ENCODE data around the gene HBS1L.

Gene HBS1L

DNA sequence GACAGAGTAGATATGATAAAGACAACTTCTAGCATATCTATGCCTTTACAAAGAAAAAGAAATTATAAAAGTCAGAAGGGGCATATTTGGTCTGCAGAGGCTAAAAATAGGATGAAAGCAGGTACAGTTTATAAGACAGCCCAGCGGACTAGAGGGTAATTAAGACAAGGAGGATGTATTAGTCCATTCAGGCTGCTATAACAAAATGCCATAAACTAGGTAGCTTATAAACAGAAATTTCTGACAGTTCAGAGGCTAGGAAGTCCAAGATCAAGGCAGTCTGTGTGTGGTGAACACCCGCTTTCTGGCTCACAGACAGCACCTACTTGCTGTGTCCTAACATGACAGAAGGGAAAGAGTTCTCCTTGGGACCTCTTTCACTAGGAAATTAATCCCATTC, 5.7 kb downstream of the HBS1L start:
- TF ChIP-seq EZH2phosphoT487 (conservative IDR thresholded peaks at IDR 0.05; ENCODE audit: low read length): no peak
- TF ChIP-seq, protein P1, sequence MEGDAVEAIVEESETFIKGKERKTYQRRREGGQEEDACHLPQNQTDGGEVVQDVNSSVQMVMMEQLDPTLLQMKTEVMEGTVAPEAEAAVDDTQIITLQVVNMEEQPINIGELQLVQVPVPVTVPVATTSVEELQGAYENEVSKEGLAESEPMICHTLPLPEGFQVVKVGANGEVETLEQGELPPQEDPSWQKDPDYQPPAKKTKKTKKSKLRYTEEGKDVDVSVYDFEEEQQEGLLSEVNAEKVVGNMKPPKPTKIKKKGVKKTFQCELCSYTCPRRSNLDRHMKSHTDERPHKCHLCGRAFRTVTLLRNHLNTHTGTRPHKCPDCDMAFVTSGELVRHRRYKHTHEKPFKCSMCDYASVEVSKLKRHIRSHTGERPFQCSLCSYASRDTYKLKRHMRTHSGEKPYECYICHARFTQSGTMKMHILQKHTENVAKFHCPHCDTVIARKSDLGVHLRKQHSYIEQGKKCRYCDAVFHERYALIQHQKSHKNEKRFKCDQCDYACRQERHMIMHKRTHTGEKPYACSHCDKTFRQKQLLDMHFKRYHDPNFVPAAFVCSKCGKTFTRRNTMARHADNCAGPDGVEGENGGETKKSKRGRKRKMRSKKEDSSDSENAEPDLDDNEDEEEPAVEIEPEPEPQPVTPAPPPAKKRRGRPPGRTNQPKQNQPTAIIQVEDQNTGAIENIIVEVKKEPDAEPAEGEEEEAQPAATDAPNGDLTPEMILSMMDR (IDR thresholded peaks at IDR 0.05; ENCODE audit: insufficient read depth, low read length, poor library complexity, severe bottlenecking): no peak
- Histone ChIP-seq H3K4me3 (ENCODE audit: insufficient read depth, low read length, poor library complexity, severe bottlenecking) (no peak overlapping the region), H3K27me3 (ENCODE audit: low read length) (no peaks in the 10 kb centered on the region), H3F3A (ENCODE audit: insufficient read depth) (no peaks in the 10 kb centered on the region), H4K20me1 (ENCODE audit: low read depth, low read length) (peaks cover 9% of the 10 kb centered on the region; the same call in 1 of the 2 replicates), H3K4me2 (ENCODE audit: low read depth, low read length, poor library complexity, severe bottlenecking) (no peak overlapping the region), H3K9ac (ENCODE audit: low read length) (no peak overlapping the region), H3K79me2 (ENCODE audit: insufficient read depth, low read length) (peaks cover 98% of the 10 kb centered on the region), H3K36me3 (ENCODE audit: low read length) (peaks cover 10% of the 10 kb centered on the region; the same call in 1 of the 2 replicates), H3K27ac (ENCODE audit: low read depth, low read length) (no peak overlapping the region), H2AFZ (ENCODE audit: low read depth, low read length, severe bottlenecking) (no peak overlapping the region), H3K9me2 (replicated peaks; ENCODE audit: insufficient read depth, low read length) (no peaks in the 10 kb centered on the region), H3K9me3 (ENCODE audit: insufficient read depth, low read length) (no peaks in the 10 kb centered on the region)

DNA sequence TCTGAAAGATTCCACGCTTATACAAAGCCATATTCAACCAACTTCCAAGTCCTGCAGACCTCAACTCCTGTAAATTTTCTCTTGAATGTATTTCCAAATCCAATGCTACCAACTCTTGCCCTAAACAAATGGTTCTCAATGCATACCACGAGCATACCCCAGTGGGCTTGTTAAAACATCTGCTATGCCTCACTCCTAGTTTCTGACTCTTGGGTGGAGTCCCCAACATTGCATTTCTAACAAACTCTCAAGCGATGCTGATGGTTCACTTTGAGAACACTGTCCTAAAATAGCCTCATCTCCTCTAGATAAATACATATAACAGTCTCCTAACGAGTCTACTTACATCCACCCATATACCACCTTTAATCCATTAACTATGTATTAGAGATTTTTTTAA, 7.3 kb downstream of the HBS1L start:
- Histone ChIP-seq H2AFZ (ENCODE audit: low read depth, low read length, severe bottlenecking) (no peak overlapping the region), H3K9me3 (ENCODE audit: insufficient read depth, low read length) (no peaks in the 10 kb centered on the region), H3F3A (ENCODE audit: insufficient read depth) (no peaks in the 10 kb centered on the region), H3K4me2 (ENCODE audit: low read depth, low read length, poor library complexity, severe bottlenecking) (no peak overlapping the region), H3K9ac (ENCODE audit: low read length) (no peak overlapping the region), H3K36me3 (ENCODE audit: low read length) (peaks cover 7% of the 10 kb centered on the region; the same call in 1 of the 2 replicates), H3K4me3 (ENCODE audit: insufficient read depth, low read length, poor library complexity, severe bottlenecking) (no peak overlapping the region), H3K9me2 (replicated peaks; ENCODE audit: insufficient read depth, low read length) (no peaks in the 10 kb centered on the region), H4K20me1 (ENCODE audit: low read depth, low read length) (peaks cover 15% of the 10 kb centered on the region), H3K27me3 (ENCODE audit: low read length) (no peaks in the 10 kb centered on the region), H3K79me2 (ENCODE audit: insufficient read depth, low read length) (peaks cover 97% of the 10 kb centered on the region), H3K27ac (ENCODE audit: low read depth, low read length) (no peak overlapping the region)
- TF ChIP-seq EZH2phosphoT487 (conservative IDR thresholded peaks at IDR 0.05; ENCODE audit: low read length): no peak
- TF ChIP-seq, protein P1 (IDR thresholded peaks at IDR 0.05; ENCODE audit: insufficient read depth, low read length, poor library complexity, severe bottlenecking): no peak

DNA sequence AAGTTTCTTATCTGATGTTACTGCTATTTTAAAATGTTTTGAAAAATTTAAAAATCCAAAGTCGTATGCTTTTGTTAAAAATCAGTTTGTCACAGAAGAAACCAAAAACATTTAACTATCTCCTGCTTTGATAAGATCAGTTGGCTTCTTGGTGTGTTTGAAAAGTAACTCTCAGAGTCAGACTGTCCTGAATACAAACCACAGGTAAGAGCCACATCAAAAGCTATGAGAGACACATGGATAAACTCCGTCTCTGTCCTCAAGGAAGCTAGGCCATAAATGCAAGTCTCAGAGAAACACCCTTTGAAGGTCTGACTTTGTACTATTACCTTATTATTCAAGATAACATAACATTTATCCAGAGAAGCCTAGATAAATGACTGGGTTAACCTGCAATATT, 7.7 kb downstream of the HBS1L start:
- TF ChIP-seq, protein P1 (IDR thresholded peaks at IDR 0.05; ENCODE audit: insufficient read depth, low read length, poor library complexity, severe bottlenecking): no peak
- no peak for TF ChIP-seq EZH2phosphoT487 (conservative IDR thresholded peaks at IDR 0.05; ENCODE audit: low read length)
- Histone ChIP-seq H3K4me3 (ENCODE audit: insufficient read depth, low read length, poor library complexity, severe bottlenecking) (no peak overlapping the region), H3K9ac (ENCODE audit: low read length) (no peak overlapping the region), H4K20me1 (ENCODE audit: low read depth, low read length) (peaks cover 15% of the 10 kb centered on the region), H3K27ac (ENCODE audit: low read depth, low read length) (no peak overlapping the region), H3F3A (ENCODE audit: insufficient read depth) (no peaks in the 10 kb centered on the region), H3K27me3 (ENCODE audit: low read length) (no peaks in the 10 kb centered on the region), H3K4me2 (ENCODE audit: low read depth, low read length, poor library complexity, severe bottlenecking) (no peak overlapping the region), H3K36me3 (ENCODE audit: low read length) (peaks cover 7% of the 10 kb centered on the region; the same call in 1 of the 2 replicates), H2AFZ (ENCODE audit: low read depth, low read length, severe bottlenecking) (no peak overlapping the region), H3K9me2 (replicated peaks; ENCODE audit: insufficient read depth, low read length) (no peaks in the 10 kb centered on the region), H3K9me3 (ENCODE audit: insufficient read depth, low read length) (no peaks in the 10 kb centered on the region), H3K79me2 (ENCODE audit: insufficient read depth, low read length) (peaks cover 97% of the 10 kb centered on the region)

Data from SU-DHL-6 (cell line).